NAMALWA (cell line): ENCODE measurements around the gene CSAD.

Experiments
- DNase-seq: peaks from one replicate; pipeline ENCODE4 v3.0.0-alpha.2; 2015; ENCODE audit warnings: low spot score

Gene CSAD

GRCh38 chr12:53198486-53199110 is 17.9 kb upstream of the CSAD start:
- no peak for DNase-seq

GRCh38 chr12:53197011-53197640 is 16.4 kb upstream of the CSAD start:
- DNase-seq = no peak

DNA sequence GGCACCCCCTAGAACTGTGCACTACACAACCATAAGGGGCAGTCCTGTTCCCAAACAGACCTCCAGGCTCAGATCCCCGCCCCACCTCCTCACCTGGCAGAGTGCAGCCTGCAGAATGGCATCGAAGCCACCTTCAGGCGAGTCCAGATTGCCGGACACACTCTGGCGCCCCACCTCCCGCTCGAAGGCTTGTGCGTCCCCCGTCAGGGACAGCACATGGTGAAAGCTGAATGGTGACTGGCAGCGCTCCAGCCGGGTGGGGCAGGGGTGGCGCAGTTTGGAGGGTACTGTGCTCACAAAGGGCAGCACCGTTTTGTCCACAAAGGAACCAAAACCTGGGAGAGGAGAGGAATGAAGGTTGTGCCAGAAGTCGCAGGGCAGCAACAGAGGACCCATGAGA is 15.8 kb upstream of the CSAD start:
- no peak for DNase-seq

DNA sequence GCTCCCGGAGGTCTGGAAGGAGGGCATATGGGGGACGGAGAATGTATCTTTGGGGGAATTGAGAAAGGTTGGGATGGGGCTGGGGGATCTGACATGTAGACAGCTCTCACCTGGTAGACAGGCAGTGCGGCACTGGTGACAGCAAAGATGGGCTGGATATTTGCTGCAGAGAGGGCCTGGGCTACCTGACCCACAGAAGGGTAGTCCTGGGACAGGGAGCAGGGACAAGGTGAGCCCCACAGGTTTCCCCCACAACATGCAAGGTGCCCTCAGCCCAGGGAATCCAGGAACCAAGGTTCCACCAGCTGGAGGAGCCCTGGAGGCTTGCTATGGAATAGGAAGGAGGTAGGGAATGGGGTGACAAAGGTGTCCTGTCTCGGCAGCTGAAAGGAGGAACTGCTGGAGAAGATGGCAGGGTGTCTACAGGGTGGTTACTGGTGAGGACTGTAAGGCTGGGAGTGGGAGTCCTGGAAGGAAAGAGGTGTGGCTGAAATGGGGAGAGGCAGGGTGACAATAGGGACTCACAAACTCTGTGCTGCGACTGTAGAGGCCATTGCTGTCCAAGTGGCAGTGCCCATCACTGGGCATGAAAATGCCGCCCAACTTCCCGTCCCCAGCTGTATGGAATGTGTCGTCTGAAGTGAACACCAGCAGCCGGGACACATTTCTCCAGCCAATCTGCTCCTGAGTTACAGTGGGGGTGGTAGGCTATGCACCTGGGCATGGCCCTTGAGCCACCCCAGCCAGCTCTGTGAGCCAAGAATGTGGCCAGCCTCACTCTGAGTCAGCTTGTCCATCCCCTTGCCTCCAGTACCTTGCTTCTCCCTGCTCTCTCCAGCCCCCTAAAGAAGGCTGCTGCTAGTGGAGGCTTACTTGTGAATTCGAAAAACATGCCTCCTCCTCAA is 15.0 kb upstream of the CSAD start:
- no peak for DNase-seq

- DNase-seq = no peak
These were observed 14.2 kb upstream of the CSAD start for GRCh38 chr12:53194973-53195372.

GRCh38 chr12:53193985-53194716 is 13.4 kb upstream of the CSAD start:
- DNase-seq = no peak

DNA sequence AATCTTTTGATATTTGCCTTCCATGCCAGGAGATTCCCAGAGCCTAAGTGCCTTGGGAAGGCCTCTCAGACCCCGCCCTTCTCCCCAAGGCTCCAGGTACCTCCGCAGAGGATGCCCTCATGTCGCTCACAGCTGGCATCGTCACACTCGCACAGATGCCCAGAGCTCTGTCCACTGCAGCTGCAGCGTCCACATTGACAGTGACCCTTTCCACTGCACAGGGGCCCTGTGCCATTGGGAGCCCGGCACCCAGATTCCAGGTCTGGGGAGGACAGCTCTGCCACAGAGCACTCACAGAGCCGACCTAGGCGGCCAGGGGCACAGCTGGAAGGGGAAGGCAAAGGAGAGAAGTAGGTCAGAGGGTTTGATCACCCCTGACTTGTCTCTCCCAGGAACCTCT is 12.3 kb upstream of the CSAD start:
- no peak for DNase-seq

- DNase-seq = no peak
These were observed 11.9 kb upstream of the CSAD start for GRCh38 chr12:53192531-53193021.

- DNase-seq = no peak
These were observed 11.3 kb upstream of the CSAD start for GRCh38 chr12:53191885-53192530.

GRCh38 chr12:53191096-53191884 is 10.6 kb upstream of the CSAD start:
- DNase-seq = no peak

DNA sequence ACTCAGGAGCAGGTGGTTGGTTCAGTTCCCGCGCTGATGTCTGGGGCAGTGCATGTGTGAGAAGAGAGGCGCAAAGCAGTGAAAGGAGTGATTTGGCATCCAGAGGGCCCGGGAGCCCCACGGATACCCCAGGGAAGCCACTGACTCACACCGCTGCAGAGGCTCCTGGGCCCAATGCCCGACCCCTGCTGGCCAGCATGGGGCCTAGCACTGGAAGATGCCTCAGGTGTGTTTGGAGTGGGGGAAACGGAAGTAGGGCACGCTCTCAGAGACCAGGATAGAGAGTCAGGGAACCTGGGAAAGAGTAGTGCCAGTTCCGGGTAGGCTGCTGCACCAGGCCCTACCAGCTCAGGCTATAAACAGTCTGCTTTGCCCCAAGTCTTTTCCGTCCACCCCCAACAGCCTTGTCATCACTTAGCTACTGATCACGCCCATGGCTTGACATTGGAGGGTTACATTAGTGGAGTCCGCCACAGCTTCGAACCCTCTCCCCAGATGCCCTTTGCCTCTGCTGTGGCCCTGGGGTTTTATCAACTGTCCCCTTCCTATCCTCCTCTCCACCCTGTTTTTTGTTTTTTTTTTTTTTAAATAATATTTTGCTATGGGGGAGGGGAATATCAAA is 9.5 kb upstream of the CSAD start:
- DNase-seq = peak; percentile 60

DNA sequence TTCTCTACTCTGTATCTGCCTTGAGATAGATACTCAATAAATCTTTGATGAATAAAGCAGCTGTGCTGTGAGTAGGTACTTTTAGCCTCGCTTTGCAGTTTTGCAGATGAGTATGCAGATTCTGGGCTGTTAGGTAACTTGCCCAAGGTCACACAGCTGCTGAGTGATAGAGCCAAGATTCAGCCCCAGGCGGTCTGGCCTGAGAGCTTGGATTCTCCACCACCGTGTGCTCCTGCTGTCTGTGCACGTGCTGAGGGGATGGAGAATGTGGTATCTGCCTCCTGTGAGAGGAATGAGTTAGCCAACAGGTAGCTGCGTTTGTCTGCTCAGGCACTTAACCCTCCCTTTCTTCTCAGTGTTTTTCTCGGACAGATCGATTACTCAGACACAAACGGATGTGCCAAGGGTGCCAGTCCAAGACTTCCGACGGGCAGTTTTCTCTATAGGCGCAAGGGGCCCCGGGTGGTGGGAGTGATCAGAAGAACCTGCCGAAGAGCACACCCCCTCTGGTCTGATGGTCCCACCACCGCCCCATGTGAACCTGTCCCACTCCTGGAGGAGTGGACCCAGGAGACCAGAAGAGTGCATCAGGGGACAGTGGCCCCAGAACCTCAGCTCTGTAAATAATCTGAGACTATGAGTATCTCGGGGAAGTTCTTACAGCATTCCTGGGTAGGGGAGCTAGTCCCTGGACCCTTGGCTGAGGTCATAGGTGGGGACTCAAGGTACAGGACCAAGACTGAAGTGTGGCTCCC is 6.6 kb upstream of the CSAD start:
- DNase-seq = no peak

GRCh38 chr12:53186745-53187144 is 6.0 kb upstream of the CSAD start:
- DNase-seq = no peak

DNA sequence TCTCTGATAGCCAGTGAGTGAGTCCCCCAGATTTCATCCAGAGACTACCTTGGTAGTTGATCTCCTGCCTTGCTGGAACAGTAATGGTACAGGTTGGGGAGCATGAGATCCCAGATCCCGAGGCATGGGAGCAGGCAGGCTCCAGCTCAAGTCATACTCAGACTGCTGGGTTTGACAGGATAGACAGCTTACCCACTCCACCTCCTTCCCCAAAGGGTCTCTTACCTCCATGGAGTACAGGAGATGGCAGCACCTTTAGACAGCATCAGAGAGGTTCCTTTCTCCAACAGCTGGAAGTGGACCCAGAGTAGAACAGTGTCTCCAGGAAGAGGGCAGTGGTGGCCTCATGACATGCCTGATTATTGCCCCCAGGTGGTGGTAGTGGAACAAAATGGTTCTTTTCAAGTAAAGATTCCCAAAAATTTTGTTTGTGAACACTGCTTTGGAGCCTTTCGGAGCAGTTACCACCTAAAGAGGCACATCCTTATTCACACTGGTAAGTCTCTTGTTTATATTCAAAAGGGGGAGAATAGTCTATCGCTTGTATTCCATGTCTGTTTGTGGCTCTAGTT is 4.9 kb upstream of the CSAD start:
- no peak for DNase-seq

DNA sequence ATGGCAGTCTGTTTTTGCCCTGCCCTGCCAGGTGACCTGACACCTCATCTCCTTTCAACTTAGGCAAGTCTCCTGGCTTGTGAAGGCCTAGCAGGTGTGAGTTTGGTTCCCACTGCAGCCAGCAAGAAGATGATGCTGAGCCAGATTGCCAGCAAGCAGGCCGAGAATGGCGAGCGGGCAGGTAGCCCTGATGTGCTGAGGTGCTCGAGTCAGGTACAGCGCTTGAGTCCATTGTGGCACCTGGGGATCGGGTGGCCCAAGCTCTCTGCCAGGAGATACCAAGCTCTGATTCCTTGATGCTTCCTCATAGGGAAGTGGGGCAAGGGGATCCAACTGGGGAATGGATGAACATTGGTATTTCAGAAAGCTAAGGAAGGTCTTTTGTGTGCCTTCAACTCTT is 4.1 kb upstream of the CSAD start:
- DNase-seq = no peak

DNA sequence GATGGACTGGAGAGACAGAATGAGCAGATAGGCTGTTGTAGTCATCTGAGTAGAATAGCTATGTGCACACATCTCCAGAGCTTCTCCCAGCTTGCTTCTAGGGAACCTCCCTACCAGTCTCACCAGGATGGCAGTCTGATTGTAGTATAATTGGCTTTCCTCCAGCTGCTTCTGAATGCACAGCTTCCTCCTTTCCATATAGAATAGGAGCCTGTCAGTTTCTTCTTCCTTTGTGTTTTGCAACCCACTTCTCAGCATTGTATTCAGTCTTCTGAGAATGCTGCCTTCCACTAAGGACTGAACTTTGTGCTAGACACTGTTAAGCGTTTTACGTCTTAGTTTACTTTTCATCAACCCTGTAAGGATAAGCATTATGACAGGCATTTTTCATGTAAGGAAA is 2.2 kb upstream of the CSAD start:
- no peak for DNase-seq

DNA sequence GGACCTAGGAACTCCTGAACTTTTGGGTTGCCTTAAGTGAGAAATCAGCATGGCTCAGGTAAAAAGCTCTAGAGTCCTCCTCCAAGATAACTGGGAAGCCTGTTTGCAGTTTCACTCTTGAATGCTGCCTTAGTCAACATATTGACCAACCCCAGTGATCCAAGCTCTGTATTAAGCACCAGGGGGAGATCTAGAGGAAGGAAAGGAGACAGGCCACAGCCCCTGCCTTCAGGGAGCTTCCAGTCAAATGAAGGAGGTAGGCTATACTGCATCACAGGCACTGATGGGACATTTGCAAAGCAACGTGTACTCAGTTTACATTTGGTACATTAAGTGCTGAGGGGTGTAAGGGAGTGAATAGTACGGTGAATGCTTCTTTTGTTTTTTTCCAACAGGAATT is 1.2 kb upstream of the CSAD start:
- DNase-seq = no peak

DNA sequence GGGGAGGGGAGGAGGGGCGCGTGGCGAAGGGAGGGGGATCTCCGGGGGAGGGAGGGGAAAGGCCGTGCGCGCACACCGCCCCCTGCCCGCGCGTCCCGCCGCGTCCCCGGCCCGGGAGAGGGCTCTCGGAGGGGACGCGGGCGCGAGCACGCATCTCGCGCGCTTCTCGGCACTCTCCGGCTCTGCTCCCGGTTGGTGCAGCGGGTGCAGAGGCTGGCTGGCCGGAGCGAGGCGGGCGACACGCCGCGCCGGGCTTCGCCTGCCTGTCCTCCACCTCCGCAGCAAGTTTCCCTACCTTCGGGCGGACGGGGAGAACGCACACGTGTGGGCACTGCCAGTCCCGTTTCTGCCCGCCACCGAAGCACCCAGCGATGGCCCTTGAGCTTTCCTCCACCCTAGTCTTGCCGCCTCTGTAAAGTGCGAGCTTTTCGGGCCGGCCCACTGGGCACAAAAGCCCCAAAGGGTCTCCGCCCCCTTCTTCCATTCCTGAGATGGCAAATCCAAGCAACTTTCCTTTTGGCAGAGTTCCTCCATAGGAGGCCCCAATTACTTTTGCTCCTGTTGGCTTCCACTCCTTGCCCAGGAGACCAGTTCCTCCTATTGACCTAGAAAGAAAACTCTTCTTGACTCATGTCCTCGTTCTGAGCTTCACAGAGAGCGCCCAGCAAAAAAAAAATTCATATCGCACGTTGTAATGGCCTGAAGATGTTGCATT is 363 bp upstream of the CSAD start:
- no peak for DNase-seq
